ENCODE data around the gene ENKUR.

- TF ChIP-seq ELK1 (IDR thresholded peaks at IDR 0.05; ENCODE audit: low read depth, low read length) (no peak), CTCF (IDR thresholded peaks at IDR 0.05 in 2 of 3, conservative IDR thresholded peaks at IDR 0.05 in 1 of 3; ENCODE audit: control insufficient read depth in 2 of 3, extremely low read depth in 1 of 3, insufficient read depth in 1 of 3, low read depth in 3 of 3, low read length in 3 of 3) (no peak), HDAC6 (IDR thresholded peaks at IDR 0.05; ENCODE audit: unreplicated experiment) (no peak), RFX5 (IDR thresholded peaks at IDR 0.05; ENCODE audit: low read depth, low read length) (no peak), SIN3A (IDR thresholded peaks at IDR 0.05; ENCODE audit: low read depth, low read length) (no peak), RBBP5 (conservative IDR thresholded peaks at IDR 0.05) (no peak), SP1 (IDR thresholded peaks at IDR 0.05; ENCODE audit: low read depth, low read length) (no peak), JUND (IDR thresholded peaks at IDR 0.05; ENCODE audit: low read depth, low read length) (no peak), POLR2AphosphoS5 (IDR thresholded peaks at IDR 0.05; ENCODE audit: low read length) (no peak), POLR2A (IDR thresholded peaks at IDR 0.05; ENCODE audit: low read depth, low read length) (no peak), ATF7 (IDR thresholded peaks at IDR 0.05; ENCODE audit: low read depth) (no peak)
- TF ChIP-seq, protein P1, sequence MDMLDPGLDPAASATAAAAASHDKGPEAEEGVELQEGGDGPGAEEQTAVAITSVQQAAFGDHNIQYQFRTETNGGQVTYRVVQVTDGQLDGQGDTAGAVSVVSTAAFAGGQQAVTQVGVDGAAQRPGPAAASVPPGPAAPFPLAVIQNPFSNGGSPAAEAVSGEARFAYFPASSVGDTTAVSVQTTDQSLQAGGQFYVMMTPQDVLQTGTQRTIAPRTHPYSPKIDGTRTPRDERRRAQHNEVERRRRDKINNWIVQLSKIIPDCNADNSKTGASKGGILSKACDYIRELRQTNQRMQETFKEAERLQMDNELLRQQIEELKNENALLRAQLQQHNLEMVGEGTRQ (IDR thresholded peaks at IDR 0.05; ENCODE audit: borderline replicate concordance, low read depth, low read length), result no peak
- TF ChIP-seq, protein P2, sequence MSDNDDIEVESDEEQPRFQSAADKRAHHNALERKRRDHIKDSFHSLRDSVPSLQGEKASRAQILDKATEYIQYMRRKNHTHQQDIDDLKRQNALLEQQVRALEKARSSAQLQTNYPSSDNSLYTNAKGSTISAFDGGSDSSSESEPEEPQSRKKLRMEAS (IDR thresholded peaks at IDR 0.05; ENCODE audit: low read depth, low read length), result no peak
- TF ChIP-seq, protein P3, sequence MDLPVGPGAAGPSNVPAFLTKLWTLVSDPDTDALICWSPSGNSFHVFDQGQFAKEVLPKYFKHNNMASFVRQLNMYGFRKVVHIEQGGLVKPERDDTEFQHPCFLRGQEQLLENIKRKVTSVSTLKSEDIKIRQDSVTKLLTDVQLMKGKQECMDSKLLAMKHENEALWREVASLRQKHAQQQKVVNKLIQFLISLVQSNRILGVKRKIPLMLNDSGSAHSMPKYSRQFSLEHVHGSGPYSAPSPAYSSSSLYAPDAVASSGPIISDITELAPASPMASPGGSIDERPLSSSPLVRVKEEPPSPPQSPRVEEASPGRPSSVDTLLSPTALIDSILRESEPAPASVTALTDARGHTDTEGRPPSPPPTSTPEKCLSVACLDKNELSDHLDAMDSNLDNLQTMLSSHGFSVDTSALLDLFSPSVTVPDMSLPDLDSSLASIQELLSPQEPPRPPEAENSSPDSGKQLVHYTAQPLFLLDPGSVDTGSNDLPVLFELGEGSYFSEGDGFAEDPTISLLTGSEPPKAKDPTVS (IDR thresholded peaks at IDR 0.05; ENCODE audit: low read depth, low read length), result no peak
These were observed 13.6 kb upstream of the ENKUR start for GRCh38 chr10:25029519-25029918.
